Activated CD4-positive, alpha-beta T cell treated with anti-CD3 and anti-CD28 coated beads for 48 hours (primary cell): ENCODE data around the gene GNAO1.

ENCODE experiments used
- DNase-seq: peaks from one replicate; pipeline ENCODE4 v3.0.0-alpha.2; 2020

Gene GNAO1

GRCh38 chr16:56337131-56337857, 146.0 kb downstream of the GNAO1 start:
- no peak for DNase-seq

DNA sequence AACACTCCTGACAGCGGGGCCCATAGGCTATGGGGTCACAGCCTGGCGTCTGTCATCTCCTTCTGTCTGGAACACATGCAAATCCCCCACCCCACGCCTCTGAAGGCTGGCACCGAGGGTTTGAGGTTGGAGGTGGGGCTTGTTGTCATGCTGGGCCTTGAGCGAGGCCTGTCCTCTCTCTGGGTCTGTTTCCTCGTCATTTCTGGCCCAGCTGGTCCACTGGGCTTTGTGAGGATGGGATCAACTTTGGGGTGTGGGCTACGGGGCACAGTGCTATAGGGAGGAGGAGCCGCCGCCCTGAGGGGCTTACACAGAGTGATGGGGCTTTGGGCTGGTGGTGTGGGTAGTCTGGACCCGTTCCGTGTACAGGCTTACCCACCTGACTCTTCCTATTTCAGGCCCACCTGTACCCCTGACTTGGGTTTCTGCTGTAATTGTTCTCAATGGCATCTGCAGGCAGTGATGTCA, 146.6 kb downstream of the GNAO1 start:
- no peak for DNase-seq

DNA sequence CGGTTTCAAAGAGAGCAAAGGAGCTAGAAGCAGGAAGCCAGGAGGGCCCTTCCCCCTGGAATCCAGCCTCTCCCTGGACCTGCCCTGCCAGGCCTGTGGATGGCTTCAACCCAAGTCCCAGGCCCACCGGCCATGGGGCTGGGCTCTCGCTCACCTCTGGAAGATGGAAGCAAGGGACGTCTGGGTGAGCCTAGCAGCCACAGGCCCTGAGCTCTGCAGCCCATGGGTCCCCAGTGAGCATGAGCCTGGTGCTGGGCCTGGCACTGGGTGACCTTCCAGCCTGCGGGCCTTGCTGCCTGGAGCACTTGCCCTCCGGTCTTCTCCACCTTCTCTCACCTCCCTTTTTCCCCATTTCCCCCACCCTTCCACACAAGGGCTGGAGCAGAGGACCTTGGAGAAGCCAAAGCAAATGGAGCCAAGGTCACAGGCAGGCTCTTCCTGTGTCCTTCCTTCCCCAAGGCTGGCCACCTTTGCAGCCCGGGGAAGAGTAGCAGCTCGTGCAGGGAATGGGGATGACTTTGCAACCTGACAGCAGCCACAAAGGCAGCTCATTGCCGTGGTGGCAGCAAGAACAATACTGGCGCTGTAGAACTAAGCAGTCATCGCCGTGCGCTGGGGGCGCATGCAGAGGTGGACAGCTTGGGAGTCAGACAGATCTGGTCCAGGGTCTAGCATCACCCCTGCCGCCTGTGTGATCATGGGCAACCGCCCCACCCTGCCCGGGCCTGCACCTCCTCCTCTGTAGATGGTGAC, 147.5 kb downstream of the GNAO1 start:
- DNase-seq: no peak

- no peak for DNase-seq
Measured at GRCh38 chr16:56339431-56340195, 148.3 kb downstream of the GNAO1 start.

DNA sequence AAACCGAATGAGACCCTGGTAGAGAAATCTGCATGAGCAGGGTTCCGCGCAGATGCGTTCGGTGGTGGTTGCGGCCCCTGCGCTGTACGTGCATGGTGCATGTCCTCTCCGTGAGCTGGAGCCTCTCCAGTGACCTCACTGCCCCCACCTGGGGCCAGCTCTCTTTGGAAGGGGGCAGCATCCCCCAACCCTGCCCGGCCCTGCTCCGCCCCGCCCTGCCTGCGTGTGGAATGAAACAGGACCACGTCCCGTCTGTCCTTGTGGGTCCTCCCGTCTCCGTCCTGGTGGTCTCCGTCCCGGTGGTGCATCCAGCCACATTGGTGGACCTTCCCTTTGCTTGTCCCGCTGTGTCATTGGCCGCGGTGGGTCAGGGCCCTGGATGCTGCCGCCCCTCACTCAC, 149.1 kb downstream of the GNAO1 start:
- DNase-seq: no peak

DNA sequence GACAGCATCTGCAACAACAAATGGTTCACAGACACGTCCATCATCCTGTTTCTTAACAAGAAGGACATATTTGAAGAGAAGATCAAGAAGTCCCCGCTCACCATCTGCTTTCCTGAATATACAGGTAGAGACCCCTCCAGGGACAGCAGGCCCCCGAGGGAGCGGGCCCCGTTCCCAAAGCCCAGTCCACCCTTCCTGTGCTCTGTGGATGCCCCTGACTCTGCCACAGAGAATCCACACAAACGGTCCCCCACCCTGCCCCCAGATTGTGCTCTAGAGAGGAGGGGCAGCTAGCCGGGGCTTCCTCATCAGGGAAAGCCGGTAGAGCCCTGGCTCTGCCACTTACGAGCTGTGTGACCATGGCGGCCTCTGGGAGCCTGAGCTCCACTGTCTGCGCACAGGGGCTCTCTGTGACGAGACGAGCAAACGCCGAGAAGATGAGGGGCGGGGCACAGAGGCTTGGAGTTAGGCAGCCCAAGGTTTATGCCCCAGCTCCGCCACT, 149.6 kb downstream of the GNAO1 start:
- DNase-seq: no peak

GRCh38 chr16:56341656-56342399, 150.5 kb downstream of the GNAO1 start:
- DNase-seq: no peak

- DNase-seq: no peak
Measured at GRCh38 chr16:56343661-56344517, 152.6 kb downstream of the GNAO1 start.

GRCh38 chr16:56344518-56345405, 153.5 kb downstream of the GNAO1 start:
- DNase-seq: no peak

DNA sequence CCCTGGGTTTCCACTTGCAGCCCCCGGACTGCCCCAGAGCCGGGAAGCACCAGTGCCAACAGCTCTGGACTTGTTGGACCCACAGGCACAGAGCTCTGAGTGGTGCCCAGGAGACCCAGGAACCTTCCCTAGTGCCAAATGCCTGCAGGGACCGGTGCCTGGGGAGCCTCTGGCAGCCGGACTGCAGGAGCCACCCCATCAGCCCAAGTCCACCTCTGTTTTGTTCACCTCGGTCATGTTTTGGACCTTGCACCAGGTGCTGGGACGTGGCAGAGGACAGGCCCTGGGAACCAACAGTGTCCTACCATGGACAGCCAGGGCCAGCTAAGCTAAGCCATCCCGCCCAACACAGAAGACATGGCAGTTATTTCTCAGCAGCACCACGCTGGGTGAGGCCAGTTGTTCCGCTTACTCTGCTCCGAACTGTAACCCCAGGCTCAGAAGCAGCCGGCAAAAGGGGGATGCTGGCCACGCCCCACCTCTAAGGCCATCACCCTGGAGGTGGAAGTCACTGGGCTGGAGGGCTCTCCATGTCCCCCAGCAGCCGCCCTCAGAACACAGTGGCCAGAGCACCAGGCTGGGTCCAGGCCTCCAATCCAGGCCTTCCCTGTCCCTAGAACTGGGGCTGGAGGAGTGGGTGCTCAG, 154.2 kb downstream of the GNAO1 start:
- DNase-seq: no peak

DNA sequence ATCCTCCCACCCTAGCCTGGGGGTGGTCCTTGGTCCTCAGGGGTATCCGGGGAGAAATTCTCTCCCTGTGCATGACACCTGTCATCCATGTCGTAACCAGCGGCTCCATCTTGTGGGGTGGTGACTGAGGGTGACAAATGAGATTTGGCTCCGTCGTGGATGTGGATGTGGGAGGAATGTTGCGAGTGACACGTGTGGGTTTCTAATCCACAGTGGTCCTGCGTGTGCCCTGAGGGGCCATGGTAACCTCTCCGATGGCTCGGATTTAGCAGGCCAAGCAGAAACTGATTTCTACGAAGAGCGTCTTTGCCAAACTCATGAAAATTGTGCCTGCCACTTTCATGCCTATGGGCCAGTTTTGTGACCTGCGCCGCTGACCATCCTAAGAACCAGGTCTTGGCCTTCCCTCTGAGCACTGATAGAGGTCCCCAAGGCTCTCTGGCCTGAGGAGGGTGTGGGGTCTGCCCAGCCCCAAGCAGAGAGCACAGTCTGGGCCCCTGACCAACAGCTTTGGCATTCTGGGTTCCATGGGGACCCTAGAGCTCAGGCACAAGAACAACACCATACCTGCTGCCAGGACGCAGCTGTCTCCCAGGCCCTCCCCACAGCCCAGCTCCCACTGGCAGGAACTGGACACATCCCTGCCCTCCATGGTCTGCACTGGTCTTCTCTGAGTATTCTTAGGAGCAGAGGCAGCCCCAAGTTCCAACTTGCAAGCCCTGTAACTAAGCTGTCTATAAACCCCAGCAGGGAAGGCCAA, 155.0 kb downstream of the GNAO1 start:
- DNase-seq: no peak

GRCh38 chr16:56347166-56347565, 155.9 kb downstream of the GNAO1 start:
- no peak for DNase-seq

GRCh38 chr16:56347670-56348069, 156.4 kb downstream of the GNAO1 start:
- DNase-seq: no peak

DNA sequence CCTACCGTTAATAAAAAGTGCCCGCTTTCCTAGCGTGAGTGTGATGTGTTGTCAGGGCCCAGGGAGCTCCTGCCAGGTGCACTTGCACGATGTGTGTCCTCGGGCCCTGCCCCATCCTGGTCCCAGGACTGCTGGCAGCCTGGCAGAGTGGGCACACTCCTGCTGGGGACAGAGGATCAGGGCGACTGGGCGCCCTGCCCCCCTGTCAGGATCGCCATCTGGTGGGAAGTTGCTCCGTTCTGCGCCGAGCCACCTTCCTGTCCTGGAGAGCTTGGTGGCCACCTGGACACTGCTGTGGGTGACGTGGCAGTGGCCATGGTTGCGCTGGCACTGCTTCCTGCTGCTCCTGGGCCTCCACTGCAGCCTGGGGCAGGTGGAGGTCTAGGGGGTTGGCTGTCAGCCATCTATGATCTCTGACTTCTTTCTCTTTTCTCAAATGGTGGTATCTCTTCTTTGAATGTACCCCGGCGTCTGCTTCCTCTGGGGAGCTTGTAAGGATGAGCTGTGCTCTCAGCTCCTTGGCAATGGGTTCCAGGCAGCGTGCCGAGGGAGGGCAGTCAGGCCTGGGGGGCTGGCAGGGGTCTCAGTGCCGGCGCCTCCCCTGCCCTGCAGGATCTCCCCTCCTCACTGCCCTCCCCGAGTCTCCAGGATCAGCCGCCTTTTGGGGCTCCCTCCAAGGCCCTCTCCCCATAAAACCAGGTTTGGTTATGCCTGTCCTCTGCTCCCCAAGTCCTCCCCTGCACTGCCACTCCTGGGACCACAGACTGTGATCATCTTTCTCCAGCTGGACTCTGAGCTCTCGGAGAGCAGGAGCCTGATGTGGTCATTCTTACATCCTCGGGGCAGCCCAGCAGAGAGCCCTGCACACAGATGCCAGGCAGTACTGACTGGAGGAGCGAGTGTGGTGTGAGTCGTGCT, 157.1 kb downstream of the GNAO1 start:
- DNase-seq: no peak

- no peak for DNase-seq
Measured at GRCh38 chr16:56349086-56349415, 157.8 kb downstream of the GNAO1 start.

- no peak for DNase-seq
Measured at GRCh38 chr16:56349711-56350161, 158.4 kb downstream of the GNAO1 start.

DNA sequence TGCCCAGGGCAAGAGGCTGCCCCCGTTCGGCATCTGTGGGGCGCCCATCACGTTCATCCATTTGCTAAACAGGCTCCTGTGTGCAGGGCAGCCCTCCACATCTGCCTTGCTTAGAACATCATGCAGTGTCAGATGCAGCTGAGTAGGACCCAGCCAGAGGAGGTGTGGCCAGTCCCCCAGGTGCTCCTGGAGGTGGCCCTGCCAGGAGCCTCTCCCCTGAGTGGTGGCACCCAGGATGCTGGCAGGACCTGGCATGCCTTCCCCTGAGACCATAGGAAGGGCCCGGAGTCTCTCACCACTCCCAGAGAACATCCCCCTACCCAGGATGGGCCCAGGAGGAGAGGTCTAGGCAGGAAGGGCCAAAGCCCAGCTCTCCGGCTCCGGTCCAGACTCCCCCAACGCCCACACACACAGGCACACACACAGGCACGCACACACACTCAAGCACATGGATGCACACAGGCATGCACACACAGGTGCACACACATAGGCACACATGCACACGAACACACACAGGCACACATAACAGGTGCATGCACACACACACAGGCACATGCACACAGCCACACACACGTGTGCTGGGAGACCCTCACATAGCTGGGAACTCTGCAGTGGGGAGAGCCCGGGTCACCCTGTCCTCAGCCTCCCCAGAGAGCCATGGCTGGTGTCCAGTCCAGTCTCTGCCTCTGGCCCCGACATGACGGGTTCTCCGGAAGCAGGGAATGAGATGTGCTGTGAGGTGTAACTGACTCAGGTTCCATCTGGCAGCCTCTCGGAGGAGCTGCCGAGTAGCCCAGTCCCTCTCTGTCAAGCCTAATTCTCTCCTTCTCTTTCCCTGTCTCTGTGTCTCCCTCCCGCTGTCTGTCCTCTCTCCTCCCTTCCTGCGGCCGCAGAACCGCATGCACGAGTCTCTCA, 159.5 kb downstream of the GNAO1 start:
- no peak for DNase-seq
